SW480 (cell line): ENCODE measurements around the gene ARHGEF38.

Experiments used
- DNase-seq: peaks from one replicate; pipeline ENCODE4 v3.0.0-alpha.2; 2016; ENCODE audit warnings: low spot score

Gene ARHGEF38

GRCh38 chr4:105551965-105552746 lies at the start of gene ARHGEF38:
TSS of gene ARHGEF38 (plus strand) at chr4:105552620. CDS start at chr4:105552766, 146 bp downstream.
- DNase-seq: peak; percentile 98

- DNase-seq: no peak
Measured at GRCh38 chr4:105503484-105503883, 48.9 kb upstream of the ARHGEF38 start.

DNA sequence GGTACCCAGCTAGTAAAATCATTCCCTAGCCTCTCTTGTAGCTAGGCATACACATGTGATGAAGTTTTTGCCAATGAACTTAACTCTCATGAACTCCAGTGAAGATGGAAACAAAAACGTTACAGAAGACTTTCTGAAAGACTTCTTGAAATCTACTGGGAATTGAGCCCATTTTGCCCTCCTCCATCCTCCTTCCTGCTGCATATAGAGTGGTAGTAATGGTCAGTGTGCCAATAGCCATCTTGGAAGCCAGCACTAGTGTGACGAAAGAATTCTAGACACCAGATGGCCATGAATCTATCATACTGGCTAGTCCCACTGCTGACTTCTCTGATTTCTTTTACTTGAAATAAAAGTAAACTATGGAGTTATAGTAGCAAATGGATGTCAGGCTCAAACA lies 47.7 kb upstream of the ARHGEF38 start:
- no peak for DNase-seq

GRCh38 chr4:105509291-105509690 lies 43.1 kb upstream of the ARHGEF38 start:
- DNase-seq: no peak

- DNase-seq: no peak
Measured at GRCh38 chr4:105509714-105510113, 42.7 kb upstream of the ARHGEF38 start.

GRCh38 chr4:105510245-105510644 lies 42.2 kb upstream of the ARHGEF38 start:
- no peak for DNase-seq

DNA sequence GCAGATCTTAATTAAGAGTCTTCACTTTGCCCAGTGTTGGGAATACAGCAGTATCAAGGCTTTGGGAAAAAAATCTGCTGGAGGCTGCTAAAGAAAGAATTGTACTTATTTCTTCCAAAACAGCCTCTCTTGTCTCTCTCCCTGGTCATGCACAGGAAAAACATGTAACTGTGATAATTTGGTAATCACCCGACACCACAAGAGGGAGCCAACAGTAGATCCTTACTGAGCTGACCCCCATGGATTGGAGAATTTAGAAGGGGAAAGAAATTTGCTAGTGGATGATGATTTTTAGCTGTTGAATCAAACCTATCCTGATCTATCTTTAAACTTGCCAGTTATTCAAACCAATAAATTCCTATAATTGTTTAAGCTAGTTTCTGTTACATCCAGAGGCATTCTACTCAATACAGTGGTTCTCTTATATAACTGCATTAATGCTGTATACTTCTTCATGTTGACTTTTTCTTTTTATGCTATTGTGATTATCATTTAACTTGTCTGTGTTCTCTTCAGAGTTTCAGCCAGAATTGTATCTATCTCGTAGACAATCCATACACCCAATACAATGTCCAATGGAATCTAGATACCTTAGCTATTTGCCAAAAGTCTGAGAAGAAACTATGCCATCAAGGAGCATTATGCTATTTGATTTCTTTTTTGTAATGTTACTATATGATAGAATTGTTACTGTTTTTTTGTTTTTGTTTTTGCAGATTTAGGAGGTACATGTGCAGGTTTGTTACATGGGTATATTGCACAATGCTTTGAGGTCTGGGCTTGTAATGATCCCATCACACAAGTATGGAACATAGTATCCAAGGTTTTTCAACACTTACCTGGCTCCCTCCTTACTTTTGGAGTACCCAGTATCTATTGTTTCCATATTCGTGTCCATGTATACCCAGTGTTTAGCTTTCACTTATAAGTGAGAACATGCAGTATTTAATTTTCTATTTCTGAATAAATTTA lies 31.3 kb upstream of the ARHGEF38 start:
- DNase-seq: peak; percentile 39

DNA sequence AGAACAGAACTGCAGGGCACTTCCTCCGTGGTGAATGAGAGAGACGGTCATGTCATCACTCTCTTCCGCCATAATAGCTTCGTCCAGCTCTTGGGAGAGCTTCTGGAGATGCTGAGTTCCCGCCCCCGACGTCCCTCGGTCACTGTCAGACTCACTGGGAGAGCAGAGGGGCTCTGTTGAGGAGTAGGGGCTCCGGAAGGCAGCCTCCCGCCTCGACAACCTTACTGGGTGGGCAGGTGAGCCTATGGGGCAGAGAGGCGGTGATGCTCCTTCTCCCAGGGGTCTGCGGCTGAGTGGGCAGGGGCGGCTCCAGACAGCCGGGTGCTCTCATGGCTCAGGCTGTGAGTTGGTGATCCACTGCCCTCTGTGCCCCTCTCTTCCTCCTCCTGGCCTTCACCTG lies 25.8 kb upstream of the ARHGEF38 start:
- no peak for DNase-seq

GRCh38 chr4:105527081-105527480 lies 25.3 kb upstream of the ARHGEF38 start:
- DNase-seq: no peak

DNA sequence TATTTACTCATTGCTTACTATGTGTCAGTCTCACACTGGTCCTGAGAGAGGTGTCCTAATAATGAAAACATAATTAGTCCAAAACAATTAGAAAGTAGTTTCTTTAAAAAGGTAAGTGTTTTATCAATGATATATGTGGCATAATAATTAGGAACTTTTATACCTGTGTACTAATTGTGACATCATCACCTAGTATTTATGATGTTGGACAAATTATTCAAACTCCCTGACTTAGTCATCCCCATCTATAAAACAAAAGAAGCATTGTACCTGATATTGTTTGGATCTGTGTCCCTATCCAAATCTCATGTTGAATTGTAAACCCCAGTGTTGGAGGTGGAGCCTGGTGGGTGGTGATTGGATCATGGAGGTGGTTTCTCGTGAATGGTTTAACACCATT lies 15.8 kb upstream of the ARHGEF38 start:
- no peak for DNase-seq

GRCh38 chr4:105541420-105541819 lies 11.0 kb upstream of the ARHGEF38 start:
- DNase-seq: no peak

DNA sequence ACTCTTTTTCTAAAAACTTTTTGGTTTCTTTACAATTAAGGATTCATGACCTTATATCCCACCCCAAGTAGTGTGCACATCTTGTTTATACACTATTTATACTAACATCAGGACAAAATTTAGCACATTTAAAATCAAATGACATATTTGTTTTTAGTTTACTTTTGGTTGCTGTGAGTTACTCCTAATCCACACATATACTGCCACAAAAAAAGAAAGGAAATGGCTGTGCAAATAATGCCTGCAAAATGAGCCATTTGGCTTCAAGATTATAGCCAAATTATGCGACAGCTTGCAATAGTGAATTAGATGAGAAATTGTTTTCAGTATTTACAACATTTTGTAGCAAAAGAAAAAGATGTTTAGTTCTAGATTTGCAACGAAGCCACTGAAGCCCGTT lies 10.4 kb upstream of the ARHGEF38 start:
- DNase-seq: no peak

- DNase-seq: no peak
Measured at GRCh38 chr4:105543346-105543745, 9.1 kb upstream of the ARHGEF38 start.

DNA sequence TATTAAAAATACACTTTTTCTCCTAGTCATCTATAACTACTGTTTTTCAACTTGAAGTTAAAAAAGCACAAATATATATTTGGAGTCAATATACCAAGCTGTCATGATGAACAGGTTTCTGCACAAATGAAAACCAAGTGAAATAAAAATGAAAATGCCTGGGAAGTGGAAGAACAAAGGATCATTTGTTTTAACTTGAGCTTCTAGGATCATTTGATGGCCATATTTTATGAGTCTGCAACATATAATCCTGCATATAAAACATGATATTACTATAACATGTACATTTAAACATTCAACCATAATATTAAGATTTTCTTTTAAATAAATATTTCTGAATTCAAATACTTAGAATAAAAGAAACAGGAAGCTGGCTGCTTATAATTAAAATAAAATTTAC lies 8.5 kb upstream of the ARHGEF38 start:
- DNase-seq: peak; percentile 29

- DNase-seq: no peak
Measured at GRCh38 chr4:105544520-105545286, 7.7 kb upstream of the ARHGEF38 start.

DNA sequence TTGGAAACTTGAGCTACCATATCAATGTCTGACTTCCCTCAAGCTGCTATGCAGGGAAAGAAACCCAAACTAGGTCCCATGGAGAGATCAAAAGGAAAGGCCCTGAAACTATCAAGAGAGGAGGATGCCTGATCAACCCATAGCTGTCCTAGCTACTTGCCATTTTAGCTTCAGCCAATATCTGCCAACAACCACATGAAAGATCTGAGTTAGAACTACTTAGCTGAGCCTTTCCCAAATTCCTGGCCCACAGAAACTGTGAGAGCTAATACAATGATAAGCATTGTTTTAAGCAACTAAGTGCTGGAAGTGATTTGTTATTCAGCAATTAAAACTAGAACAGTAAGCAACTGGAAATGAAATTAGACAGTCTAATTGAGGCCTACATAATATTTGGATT lies 6.3 kb upstream of the ARHGEF38 start:
- DNase-seq: peak; percentile 85

- no peak for DNase-seq
Measured at GRCh38 chr4:105547769-105548168, 4.7 kb upstream of the ARHGEF38 start.

GRCh38 chr4:105548483-105548882 lies 3.9 kb upstream of the ARHGEF38 start:
- peak; percentile 81 for DNase-seq

DNA sequence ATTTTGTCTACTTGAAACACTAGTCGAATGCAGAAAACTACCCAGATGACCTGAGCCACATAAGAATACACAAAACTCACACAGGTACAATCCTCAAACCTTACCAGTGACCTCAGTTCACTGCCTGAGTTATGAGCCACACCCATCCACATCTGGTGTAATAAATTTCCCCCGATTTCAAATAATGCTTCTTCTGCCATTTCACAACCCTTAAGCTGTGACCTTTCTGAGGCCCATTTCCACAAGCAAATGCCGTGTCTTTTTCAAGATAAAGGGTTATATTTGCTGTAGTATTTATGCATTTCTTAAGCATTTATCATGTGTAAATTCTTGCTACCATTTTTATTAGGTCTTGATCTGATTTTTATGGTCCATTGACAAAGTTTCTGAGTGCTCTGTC lies 1.8 kb upstream of the ARHGEF38 start:
- peak; percentile 79 for DNase-seq

DNA sequence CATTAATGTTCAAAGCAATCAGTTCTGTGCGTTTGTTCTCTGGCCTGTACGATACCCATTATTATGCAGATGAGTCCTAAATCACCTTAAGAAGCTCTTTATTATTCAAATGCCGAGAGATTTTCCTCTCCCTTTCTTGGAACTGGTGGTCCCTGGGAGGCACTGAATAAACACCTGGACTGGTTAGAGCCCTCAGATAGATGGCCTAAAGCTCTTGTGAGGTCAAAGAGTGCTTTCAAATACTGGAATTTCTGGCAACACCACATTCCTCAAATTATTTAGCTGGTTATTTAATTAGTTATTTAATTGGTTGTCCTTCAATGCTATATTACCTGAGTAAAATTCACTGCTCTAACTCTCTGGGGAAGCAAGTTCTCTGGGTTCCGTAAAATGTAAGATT lies 3.0 kb downstream of the ARHGEF38 start:
- no peak for DNase-seq

DNA sequence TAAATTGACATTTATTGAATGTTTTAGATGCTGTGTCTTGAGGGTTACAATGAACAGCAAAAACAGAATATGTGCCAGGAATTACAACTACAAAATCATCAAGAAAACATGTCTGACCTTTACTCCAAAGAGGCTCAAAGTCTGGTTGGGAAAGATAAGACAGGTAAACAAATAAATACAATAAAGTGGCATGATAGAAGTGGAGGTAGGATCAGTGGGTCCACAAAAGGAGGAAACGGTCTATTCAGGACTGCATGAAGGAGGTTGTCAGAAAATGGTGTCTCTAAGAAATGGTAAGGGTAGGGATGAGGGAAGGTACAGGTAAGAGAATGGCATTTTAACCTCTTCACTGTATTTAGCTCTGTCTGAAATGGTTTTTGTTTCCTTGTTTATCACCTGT lies 3.8 kb downstream of the ARHGEF38 start:
- DNase-seq: no peak

GRCh38 chr4:105558277-105558676 lies 5.9 kb downstream of the ARHGEF38 start:
- DNase-seq: peak; percentile 20
